KOPT-K1 (cell line): ENCODE data around the gene UBTF.

ENCODE experiments used
- H3K27ac ChIP-seq: fragments of 200-600 bp; sonication (generic); 2 replicates; pipeline ENCODE4 v1.5.1; 2016; ENCODE audit warnings: antibody characterized with exemption, mild to moderate bottlenecking, low read depth, low read length; ENCODE audit not compliant: poor library complexity, severe bottlenecking
- H3K36me3 ChIP-seq: fragments of 200-600 bp; sonication (generic); 2 replicates; pipeline ENCODE4 v1.5.1; 2017; ENCODE audit warnings: antibody characterized with exemption, mild to moderate bottlenecking, low read length, moderate library complexity; ENCODE audit not compliant: insufficient read depth
- H3K9me3 ChIP-seq: fragments of 200-600 bp; sonication (generic); 2 replicates; pipeline ENCODE4 v1.5.1; 2017; ENCODE audit warnings: antibody characterized with exemption, low read length, mild to moderate bottlenecking; ENCODE audit not compliant: insufficient read depth, poor library complexity, severe bottlenecking

The UBTF gene

GRCh38 chr17:44211281-44212265 is 7.9 kb downstream of the UBTF start:
- Histone ChIP-seq H3K36me3 (peaks cover 97% of the 10 kb centered on the region), H3K9me3 (no peaks in the 10 kb centered on the region), H3K27ac (peak overlapping the region; percentile 71)

GRCh38 chr17:44210342-44211192 is 8.9 kb downstream of the UBTF start:
- H3K36me3 ChIP-seq: peaks cover 97% of the 10 kb centered on the region
- H3K9me3 ChIP-seq: no peaks in the 10 kb centered on the region
- H3K27ac ChIP-seq: peak overlapping the region; percentile 71

DNA sequence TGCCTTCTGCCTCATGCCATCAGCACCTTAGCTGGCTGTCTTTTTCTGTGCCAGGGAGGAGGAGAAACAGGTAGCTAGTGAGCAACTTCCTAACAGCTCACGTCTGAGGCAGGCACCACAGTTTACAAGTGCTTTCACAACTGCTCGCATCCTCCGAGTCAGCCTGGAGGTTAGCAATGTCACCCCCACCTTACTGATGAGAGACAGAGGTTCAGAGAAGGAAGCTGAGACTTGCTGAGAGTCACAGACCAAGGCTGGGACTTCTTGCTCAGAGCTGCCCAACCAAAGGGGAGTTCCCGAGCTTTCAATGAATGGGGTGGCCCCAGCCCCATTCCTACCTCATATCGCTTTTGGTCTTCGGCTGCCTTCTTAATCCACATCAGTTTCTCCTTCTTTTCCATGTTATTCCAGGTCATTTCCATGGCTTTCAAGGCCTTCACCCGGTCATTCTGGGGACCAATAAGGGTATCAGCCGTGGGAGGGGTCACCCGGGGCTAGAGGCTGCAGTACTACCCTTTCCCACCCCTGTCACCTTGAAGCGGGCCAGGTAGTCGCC is 9.6 kb downstream of the UBTF start:
- peak overlapping the region; percentile 34 for H3K27ac ChIP-seq
- H3K9me3 ChIP-seq: no peaks in the 10 kb centered on the region
- peaks cover 93% of the 10 kb centered on the region for H3K36me3 ChIP-seq

DNA sequence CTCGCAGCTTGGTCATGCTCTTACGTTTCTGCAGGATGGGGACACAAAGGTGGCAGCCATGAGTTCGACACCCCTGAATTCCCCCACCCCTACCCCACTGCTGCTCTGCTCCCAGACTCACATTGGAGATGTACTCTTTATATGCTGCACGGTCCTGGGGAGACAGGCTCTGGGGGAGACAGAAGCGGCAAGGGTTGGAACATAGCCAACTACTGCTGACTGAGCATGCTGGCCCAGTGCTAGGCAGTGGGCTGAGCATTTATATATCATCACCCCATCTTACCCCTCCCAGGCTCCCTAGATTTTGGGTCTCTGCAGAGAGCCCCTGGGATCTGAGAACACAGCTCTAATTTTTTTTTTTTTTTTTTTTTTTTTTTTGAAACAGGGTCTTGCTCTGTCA is 11.7 kb downstream of the UBTF start:
- no peak overlapping the region for H3K27ac ChIP-seq
- no peaks in the 10 kb centered on the region for H3K9me3 ChIP-seq
- peaks cover 71% of the 10 kb centered on the region for H3K36me3 ChIP-seq

GRCh38 chr17:44207319-44207718 is 12.2 kb downstream of the UBTF start:
- Histone ChIP-seq H3K9me3 (no peaks in the 10 kb centered on the region), H3K36me3 (peaks cover 67% of the 10 kb centered on the region), H3K27ac (no peak overlapping the region)

DNA sequence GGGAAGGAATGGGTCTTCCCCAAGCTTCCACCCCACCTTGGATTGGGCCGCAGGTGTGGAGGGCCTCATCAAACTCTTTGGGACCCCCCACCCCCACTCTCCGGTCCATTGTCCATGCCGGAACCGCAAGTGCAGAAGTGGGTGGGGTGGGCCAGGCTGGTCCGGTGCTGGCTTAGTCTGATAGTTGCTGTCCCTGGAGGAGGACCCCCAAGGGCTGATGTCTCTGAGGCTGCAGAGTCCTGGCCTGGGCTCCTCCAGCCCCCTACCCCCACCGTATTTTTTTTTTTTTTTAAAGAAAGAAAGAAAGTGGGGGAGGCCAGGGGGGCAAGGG is 12.7 kb downstream of the UBTF start:
- Histone ChIP-seq H3K9me3 (no peaks in the 10 kb centered on the region), H3K27ac (no peak overlapping the region), H3K36me3 (peaks cover 62% of the 10 kb centered on the region)

DNA sequence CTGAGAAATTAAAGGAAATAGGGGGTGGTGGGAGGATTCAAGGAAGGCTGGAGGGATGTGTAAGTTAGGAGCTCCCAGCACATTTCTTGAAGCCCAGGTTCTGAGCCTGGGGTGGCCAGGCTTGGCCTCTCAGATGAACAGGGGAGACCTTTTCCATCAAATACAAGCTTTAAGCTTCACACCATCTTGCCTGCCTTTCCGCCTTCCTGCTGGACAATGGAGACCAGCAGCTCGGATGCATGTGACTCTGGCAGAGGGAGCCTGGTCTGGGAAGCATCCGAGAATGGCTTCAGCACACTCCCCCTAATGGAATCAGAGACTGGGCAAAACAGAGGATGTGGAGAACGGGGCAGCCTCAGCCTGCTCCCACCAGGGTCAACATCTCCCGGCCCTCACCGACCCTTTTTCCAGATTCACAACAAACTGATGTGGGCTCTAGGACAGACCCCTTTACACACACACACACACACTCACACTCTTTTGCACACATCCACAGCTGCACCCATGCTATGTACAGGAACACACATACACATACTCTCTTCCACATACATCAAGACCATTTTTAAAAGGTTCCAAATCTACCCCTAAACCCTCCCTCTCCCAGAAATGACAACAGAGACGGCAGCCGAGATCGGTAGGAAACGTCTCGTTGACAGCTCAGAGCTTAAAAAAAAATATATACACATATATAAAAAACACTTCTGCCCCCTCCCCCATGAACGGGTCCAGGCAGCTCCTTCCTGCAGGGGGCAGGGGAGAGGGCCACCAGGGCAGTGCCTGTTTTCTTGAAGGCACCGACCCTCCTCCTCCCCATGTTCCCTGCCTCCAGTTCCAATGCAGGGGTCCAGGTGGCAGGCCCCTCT is 13.3 kb downstream of the UBTF start:
- Histone ChIP-seq H3K36me3 (peaks cover 56% of the 10 kb centered on the region), H3K9me3 (no peaks in the 10 kb centered on the region)

GRCh38 chr17:44204441-44204882 is 15.0 kb downstream of the UBTF start:
- Histone ChIP-seq H3K9me3 (no peaks in the 10 kb centered on the region), H3K27ac (peak overlapping the region; percentile 29), H3K36me3 (peaks cover 41% of the 10 kb centered on the region)

More for the DNA sequence above, 13.3 kb downstream of the UBTF start:
- no peak overlapping the region for H3K27ac ChIP-seq

GRCh38 chr17:44203731-44204440 is 15.6 kb downstream of the UBTF start:
- H3K9me3 ChIP-seq: no peaks in the 10 kb centered on the region
- peak overlapping the region; percentile 29 for H3K27ac ChIP-seq

GRCh38 chr17:44202756-44203155 is 16.7 kb downstream of the UBTF start:
- H3K27ac ChIP-seq: no peak overlapping the region
- no peaks in the 10 kb centered on the region for H3K9me3 ChIP-seq
- H3K36me3 ChIP-seq: peaks cover 25% of the 10 kb centered on the region

More at GRCh38 chr17:44203731-44204440, 15.6 kb downstream of the UBTF start:
- H3K36me3 ChIP-seq: peaks cover 36% of the 10 kb centered on the region

DNA sequence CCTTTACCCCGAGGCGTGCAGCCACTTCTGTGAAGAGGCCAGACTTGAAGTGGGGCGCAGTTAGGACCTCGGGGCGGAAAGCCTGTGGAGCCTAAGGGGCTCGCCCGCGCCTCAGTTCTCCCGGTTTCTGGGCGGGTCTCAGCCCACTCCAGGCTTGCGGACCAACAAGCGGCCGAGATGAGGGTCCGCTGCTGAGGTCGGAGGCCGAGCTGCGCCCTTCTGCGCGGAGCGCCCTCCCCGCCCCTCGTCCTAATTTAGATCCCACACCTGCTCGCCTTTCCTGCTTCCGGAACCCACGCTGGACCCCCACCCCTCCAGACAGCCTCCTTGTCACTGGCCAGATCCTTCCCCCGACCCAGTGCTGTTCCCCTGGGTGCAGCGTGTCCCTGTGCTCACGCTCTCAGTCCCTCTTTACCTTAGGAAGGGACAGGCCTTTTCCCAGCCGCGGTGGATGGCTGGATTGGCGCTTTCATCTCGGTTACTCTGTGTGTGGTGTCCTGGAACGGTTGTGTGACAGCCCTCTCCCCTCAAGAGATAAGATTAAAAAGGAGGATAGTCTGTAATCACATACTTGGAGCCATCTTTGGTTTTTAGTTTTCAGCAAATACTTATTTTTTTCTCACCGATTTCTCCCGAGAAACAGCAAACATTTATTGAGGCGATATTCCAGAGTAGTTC is 18.9 kb downstream of the UBTF start:
- H3K9me3 ChIP-seq: no peaks in the 10 kb centered on the region
- peak overlapping the region; percentile 95 for H3K27ac ChIP-seq
- H3K36me3 ChIP-seq: peaks cover 22% of the 10 kb centered on the region

DNA sequence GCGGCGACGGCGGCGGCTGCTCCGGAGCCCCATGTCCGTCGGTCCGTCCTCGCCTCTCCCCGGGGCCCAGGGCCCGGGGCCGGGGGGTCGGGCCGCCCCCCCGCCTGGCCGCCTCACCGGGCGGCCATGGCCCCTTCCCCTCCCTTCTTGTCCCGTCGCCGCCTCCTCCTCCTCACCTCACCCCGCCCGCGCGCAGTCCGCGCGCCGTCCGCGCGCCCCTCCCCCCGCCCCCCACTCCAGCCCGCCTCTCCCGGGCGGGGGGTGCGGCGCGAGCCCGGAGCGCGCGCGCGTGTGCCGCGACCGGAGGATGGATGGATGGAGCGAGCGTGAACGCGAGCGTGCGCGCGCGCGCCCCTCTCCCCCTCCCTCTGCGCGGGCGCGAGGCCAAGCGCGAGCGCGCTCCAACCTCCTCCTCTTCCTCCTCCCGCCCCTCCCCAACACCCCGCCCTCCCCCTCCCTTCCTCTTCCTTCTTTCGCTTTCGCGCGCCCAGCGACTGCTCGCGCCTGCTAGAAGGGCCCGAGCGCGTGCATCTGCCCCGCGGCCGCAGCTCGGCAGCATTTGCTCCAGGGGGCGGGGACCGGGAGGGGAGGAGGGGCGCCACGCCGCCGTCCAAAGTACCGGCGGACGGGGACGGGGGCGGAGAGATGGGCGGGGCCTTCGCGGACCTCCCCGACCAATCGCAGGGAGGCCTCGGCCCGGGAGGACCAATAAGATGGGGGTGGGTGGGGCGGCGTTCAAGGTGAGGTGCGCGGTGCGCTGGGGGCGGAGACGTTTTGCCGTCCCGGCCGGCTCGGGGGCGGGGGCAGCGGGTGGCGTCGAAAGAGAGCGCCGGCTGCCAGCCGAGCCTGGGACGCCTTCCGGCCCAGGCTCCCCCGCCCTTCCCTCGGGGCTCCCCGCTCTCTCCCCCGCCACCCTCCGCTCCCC is 19.7 kb downstream of the UBTF start, which contains the start of gene ATXN7L3:
Gene ATXN7L3 (minus strand): TSS at position 332 of the 925 bp plus-strand sequence. CDS start 1,814 bp downstream, outside the sequence.
- H3K27ac ChIP-seq: peak within 1 kb of the TSS; percentile 95
- peaks cover 27% of the 10 kb centered on the region for H3K36me3 ChIP-seq
- H3K9me3 ChIP-seq: no peaks in the 10 kb centered on the region
